H9 (cell line): ENCODE measurements around the gene FAM114A1. TPM values are rescaled to one million over a fixed set of nuclear protein-coding genes. Genes with fewer than 3 reads are reported as not detected.

Source experiments
- DNase-seq: peaks from one replicate; pipeline ENCODE4 v3.0.0-alpha.2; 2017
- H2AFZ ChIP-seq: one replicate; pipeline ENCODE4 v1.6.1; 2013; ENCODE audit warnings: mild to moderate bottlenecking, low read length, control low read depth, moderate library complexity
- H2AK5ac ChIP-seq: 2 replicates; pipeline ENCODE4 v1.6.1; 2013; ENCODE audit warnings: low read length, control low read depth, mixed read lengths; ENCODE audit not compliant: insufficient read length
- H2BK120ac ChIP-seq: one replicate; pipeline ENCODE4 v1.6.1; 2013; ENCODE audit warnings: low read depth, mild to moderate bottlenecking, low read length, control low read depth, inconsistent platforms; ENCODE audit not compliant: poor library complexity, severe bottlenecking
- H2BK12ac ChIP-seq: 2 replicates; pipeline ENCODE4 v1.6.1; 2013; ENCODE audit warnings: low read length, control low read depth, mixed read lengths, low read depth; ENCODE audit not compliant: insufficient read length
- H2BK15ac ChIP-seq: 2 replicates; pipeline ENCODE4 v1.6.1; 2013; ENCODE audit warnings: low read depth, low read length, control low read depth
- H2BK20ac ChIP-seq: one replicate; pipeline ENCODE4 v1.6.1; 2013; ENCODE audit warnings: low read depth, mild to moderate bottlenecking, low read length, control low read depth, inconsistent platforms; ENCODE audit not compliant: poor library complexity, severe bottlenecking
- H2BK5ac ChIP-seq: 2 replicates; pipeline ENCODE4 v1.6.1; 2013; ENCODE audit warnings: low read length, control low read depth, mixed read lengths; ENCODE audit not compliant: insufficient read length
- H3K14ac ChIP-seq: 2 replicates; pipeline ENCODE4 v1.6.1; 2013; ENCODE audit warnings: low read length, control low read depth; ENCODE audit not compliant: insufficient read depth
- H3K18ac ChIP-seq: 2 replicates; pipeline ENCODE4 v1.6.1; 2013; ENCODE audit warnings: low read depth, mild to moderate bottlenecking, mixed read lengths, low read length, control low read depth; ENCODE audit not compliant: insufficient read length
- H3K23ac ChIP-seq: 2 replicates; pipeline ENCODE4 v1.6.1; 2013; ENCODE audit warnings: low read length, control low read depth, mixed read lengths, low read depth; ENCODE audit not compliant: insufficient read length
- H3K23me2 ChIP-seq: 2 replicates; pipeline ENCODE4 v1.6.1; 2013; ENCODE audit warnings: low read depth, mild to moderate bottlenecking, mixed read lengths, low read length, control low read depth; ENCODE audit not compliant: insufficient read length, poor library complexity, severe bottlenecking
- H3K27ac ChIP-seq: 2 replicates; pipeline ENCODE4 v1.5.1; 2013; ENCODE audit warnings: low read length, control low read depth, mixed read lengths, low read depth; ENCODE audit not compliant: insufficient read length
- H3K27me3 ChIP-seq: 2 replicates; pipeline ENCODE4 v1.6.1; 2013; ENCODE audit warnings: low read length, control low read depth, inconsistent platforms; ENCODE audit not compliant: insufficient read depth
- H3K4ac ChIP-seq: 2 replicates; pipeline ENCODE4 v1.6.1; 2013; ENCODE audit warnings: low read depth, mild to moderate bottlenecking, control low read depth, inconsistent platforms, low read length, moderate library complexity
- H3K4me1 ChIP-seq: 2 replicates; pipeline ENCODE4 v1.6.1; 2013; ENCODE audit warnings: low read length, control low read depth, inconsistent platforms; ENCODE audit not compliant: insufficient read depth
- H3K4me2 ChIP-seq: 2 replicates; pipeline ENCODE4 v1.6.1; 2013; ENCODE audit warnings: low read length, control low read depth, mixed read lengths; ENCODE audit not compliant: insufficient read length, insufficient read depth
- H3K56ac ChIP-seq: 2 replicates; pipeline ENCODE4 v1.6.1; 2013; ENCODE audit warnings: low read depth, mild to moderate bottlenecking, mixed read lengths, low read length, control low read depth; ENCODE audit not compliant: insufficient read length
- H3K79me1 ChIP-seq: 2 replicates; pipeline ENCODE4 v1.6.1; 2013; ENCODE audit warnings: low read depth, mild to moderate bottlenecking, moderate library complexity, low read length, control low read depth, inconsistent platforms; ENCODE audit not compliant: insufficient read depth, poor library complexity, severe bottlenecking
- H3K79me2 ChIP-seq: 2 replicates; pipeline ENCODE4 v1.6.1; 2013; ENCODE audit warnings: low read length, control low read depth, inconsistent platforms; ENCODE audit not compliant: insufficient read depth
- H3K9ac ChIP-seq: 2 replicates; pipeline ENCODE4 v1.6.1; 2013; ENCODE audit warnings: low read length, control low read depth, mixed read lengths; ENCODE audit not compliant: insufficient read length; ENCODE audit errors: extremely low read depth
- H3K9me3 ChIP-seq: one replicate; pipeline ENCODE4 v1.6.1; 2013; ENCODE audit warnings: low read depth, low read length, inconsistent platforms; ENCODE audit not compliant: control insufficient read depth
- H3T11ph ChIP-seq: one replicate; pipeline ENCODE4 v1.6.1; 2013; ENCODE audit warnings: mild to moderate bottlenecking, low read length, control low read depth, inconsistent platforms
- H4K20me1 ChIP-seq: one replicate; pipeline ENCODE4 v1.6.1; 2013; ENCODE audit not compliant: control insufficient read depth, insufficient read length, insufficient read depth
- H4K5ac ChIP-seq: 2 replicates; pipeline ENCODE4 v1.6.1; 2013; ENCODE audit warnings: low read depth, mild to moderate bottlenecking, mixed read lengths, low read length, control low read depth; ENCODE audit not compliant: insufficient read length
- H4K8ac ChIP-seq: replicated peaks from 2 replicates; pipeline ENCODE4 v1.6.1; 2013; ENCODE audit warnings: low read length, control low read depth, mixed read lengths, low read depth; ENCODE audit not compliant: insufficient read length
- H4K91ac ChIP-seq: 2 replicates; pipeline ENCODE4 v1.6.1; 2013; ENCODE audit warnings: low read depth, mild to moderate bottlenecking, moderate library complexity, mixed read lengths, low read length, control low read depth; ENCODE audit not compliant: insufficient read length
- H3K27ac Mint-ChIP-seq, 3 experiments: 2 replicates in 2 of 3; 3 replicates in 1 of 3; pipeline ENCODE4 v1.8.0; 2020 to 2021; ENCODE audit warnings: mixed read lengths in 3 of 3, mild to moderate bottlenecking in 1 of 3, moderate library complexity in 1 of 3
- H3K27me3 Mint-ChIP-seq: 2 replicates; pipeline ENCODE4 v1.8.0; 2021; ENCODE audit warnings: low read depth, mild to moderate bottlenecking, moderate library complexity, mixed read lengths
- H3K36me3 Mint-ChIP-seq, 3 experiments: 2 replicates in 2 of 3; 3 replicates in 1 of 3; pipeline ENCODE4 v1.8.0; 2020 to 2021; ENCODE audit warnings: low read depth in 3 of 3, mixed read lengths in 3 of 3; ENCODE audit not compliant: insufficient read depth in 1 of 3
- H3K4me1 Mint-ChIP-seq, 2 experiments: 2 replicates each; pipeline ENCODE4 v1.8.0; 2020; ENCODE audit warnings: mixed read lengths in 2 of 2
- H3K4me3 Mint-ChIP-seq, 2 experiments: 2 replicates in 1 of 2; 3 replicates in 1 of 2; pipeline ENCODE4 v1.8.0; 2020 to 2021; ENCODE audit warnings: mild to moderate bottlenecking in 2 of 2, mixed read lengths in 2 of 2, moderate library complexity in 1 of 2
- H3K9me3 Mint-ChIP-seq, 2 experiments: 2 replicates in 1 of 2; 3 replicates in 1 of 2; pipeline ENCODE4 v1.8.0; 2020; ENCODE audit warnings: mild to moderate bottlenecking in 2 of 2, mixed read lengths in 2 of 2, moderate library complexity in 1 of 2
- CTCF ChIP-seq: fragments of 200-600 bp; sonication (generic); conservative IDR thresholded peaks from 3 replicates; pipeline ENCODE4 v1.8.0; 2021; ENCODE audit warnings: antibody characterized with exemption, mild to moderate bottlenecking
- WGBS: extraction: QIAGEN DNeasy Blood & Tissue Kit; methylation state at CpG from one replicate; pipeline ENCODE4 v1.1.7; 2013; ENCODE audit warnings: missing lambda C conversion rate, low lambda C conversion rate, mixed read lengths; ENCODE audit not compliant: insufficient read length; ENCODE audit errors: extremely low coverage; 5-methylcytosine and 5-hydroxymethylcytosine counted together
- total RNA-seq: library from RNA; stranded (reverse); gene quantifications from 2 replicates; pipeline ENCODE4 v1.2.1, GENCODE V29; 2021

The FAM114A1 gene
- total RNA-seq, 1 experiment from 2014 or later, result 9.9 TPM

DNA sequence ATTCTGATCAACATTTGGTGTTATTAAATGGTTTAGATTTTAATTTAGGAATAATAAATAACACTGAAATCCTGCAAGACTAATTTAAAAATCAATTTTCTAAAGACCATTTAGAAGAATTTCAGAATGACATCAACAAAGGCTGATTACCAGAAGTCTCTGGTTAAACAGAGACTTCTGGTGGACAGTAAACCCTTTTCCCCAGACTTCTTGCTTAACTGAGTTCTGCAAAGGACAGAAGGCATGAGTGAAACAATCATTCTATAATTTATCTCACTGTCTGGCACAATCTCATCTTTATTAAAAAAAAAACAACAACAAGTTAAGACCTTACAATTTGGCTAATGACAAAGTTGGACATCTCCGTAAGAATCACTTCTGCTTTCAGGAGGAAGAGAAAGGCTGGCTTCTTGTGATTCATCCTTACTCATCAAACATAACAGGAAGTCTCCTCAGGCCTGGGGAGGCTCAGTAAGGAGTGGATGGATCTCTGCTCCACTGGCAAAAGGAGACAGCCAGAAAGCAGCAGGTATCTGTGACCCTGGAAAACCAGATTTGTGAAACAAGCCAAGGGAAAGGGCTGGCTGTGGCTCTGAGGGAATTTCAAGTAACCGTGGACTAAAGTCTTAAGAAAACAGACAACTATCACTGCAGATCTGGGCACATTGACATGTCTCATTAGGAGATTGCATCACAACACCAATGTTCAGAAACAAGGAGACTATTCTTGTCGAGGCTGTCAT lies 10.1 kb upstream of the FAM114A1 start:
- H2BK15ac ChIP-seq, result no peak overlapping the region
- no peaks in the 10 kb centered on the region for H4K20me1 ChIP-seq
- Mint-ChIP-seq H3K27ac (peak overlapping the region in 1 of 3 experiments; percentile 78; a peak in 1 of 7 replicates), H3K36me3 (no peaks in the 10 kb centered on the region), H3K4me1 (peaks cover 16 to 19% of the 10 kb centered on the region in 2 experiments; a peak in 3 of 4 replicates), H3K9me3 (no peaks in the 10 kb centered on the region), H3K4me3 (no peak overlapping the region), H3K27me3 (no peaks in the 10 kb centered on the region; the same call in 1 of the 2 replicates)
- no peak overlapping the region for H2BK20ac ChIP-seq
- no peak overlapping the region for H3K9ac ChIP-seq
- H3K23ac ChIP-seq, result no peak overlapping the region
- H3K18ac ChIP-seq, result no peak overlapping the region
- H2AFZ ChIP-seq, result no peak overlapping the region
- no peak overlapping the region for H2BK5ac ChIP-seq
- H3K4me2 ChIP-seq, result no peak overlapping the region
- no peak overlapping the region for H3K56ac ChIP-seq
- H2BK12ac ChIP-seq, result no peak overlapping the region
- no peaks in the 10 kb centered on the region for H3K79me1 ChIP-seq
- H3K4me1 ChIP-seq, result no peaks in the 10 kb centered on the region; the same call in 1 of the 2 replicates
- no peaks in the 10 kb centered on the region for H3K27me3 ChIP-seq
- H3T11ph ChIP-seq, result no peak overlapping the region
- H3K27ac ChIP-seq, result no peak overlapping the region
- H3K79me2 ChIP-seq, result no peaks in the 10 kb centered on the region
- TF ChIP-seq CTCF, result no peak
- no peak overlapping the region for H3K14ac ChIP-seq
- no peaks in the 10 kb centered on the region for H3K9me3 ChIP-seq
- no peak overlapping the region for H2BK120ac ChIP-seq
- DNase-seq, result no peak
- H3K23me2 ChIP-seq, result no peaks in the 10 kb centered on the region
- H3K4ac ChIP-seq, result no peak overlapping the region
- no peak overlapping the region for H4K8ac ChIP-seq
- no peak overlapping the region for H4K5ac ChIP-seq
- WGBS, result no CpG with 5 or more reads among the region's 3 CpGs
- H4K91ac ChIP-seq, result no peak overlapping the region
- no peak overlapping the region for H2AK5ac ChIP-seq
